CD4-positive, alpha-beta T cell treated with Interleukin-15 for 4 hours (primary cell): ENCODE measurements around the gene LUC7L3.
A peak's percentile ranks its signal among the peaks of the same experiment; 100 is the strongest.
"Not testable (repeated sequence)": the region's sequence is repeated elsewhere in the genome, so short reads cannot be mapped to it uniquely, and the experiment has no call there.

Source experiments
- DNase-seq: peaks from one replicate; pipeline ENCODE4 v3.0.0-alpha.2; 2020; ENCODE audit warnings: low spot score

LUC7L3 gene

GRCh38 chr17:50710025-50710424 lies 9.4 kb upstream of the LUC7L3 start:
- no peak for DNase-seq

GRCh38 chr17:50710650-50711049 lies 8.8 kb upstream of the LUC7L3 start:
- no peak for DNase-seq

- no peak for DNase-seq
Measured at GRCh38 chr17:50712641-50713040, 6.8 kb upstream of the LUC7L3 start.

GRCh38 chr17:50715471-50715870 lies 3.9 kb upstream of the LUC7L3 start:
- no peak for DNase-seq

- DNase-seq = peak; percentile 22
Measured at GRCh38 chr17:50719924-50720794, 756 bp downstream of the LUC7L3 start.

GRCh38 chr17:50721194-50722010 lies 2.0 kb downstream of the LUC7L3 start:
- DNase-seq = peak; percentile 42

- no peak for DNase-seq
Measured at GRCh38 chr17:50722746-50723145, 3.3 kb downstream of the LUC7L3 start.

GRCh38 chr17:50724622-50725021 lies 5.2 kb downstream of the LUC7L3 start:
- not testable (repeated sequence) for DNase-seq

- DNase-seq = no peak
Measured at GRCh38 chr17:50725769-50726655, 6.6 kb downstream of the LUC7L3 start.

GRCh38 chr17:50728112-50728429 lies 8.7 kb downstream of the LUC7L3 start:
- no peak for DNase-seq

- DNase-seq = no peak
Measured at GRCh38 chr17:50728881-50729765, 9.7 kb downstream of the LUC7L3 start.

- peak; percentile 31 for DNase-seq
Measured at GRCh38 chr17:50731575-50732460, 12.4 kb downstream of the LUC7L3 start.

GRCh38 chr17:50735287-50735686 lies 15.9 kb downstream of the LUC7L3 start:
- no peak for DNase-seq

GRCh38 chr17:50737118-50737698 lies 17.8 kb downstream of the LUC7L3 start:
- no peak for DNase-seq

GRCh38 chr17:50739098-50739497 lies 19.7 kb downstream of the LUC7L3 start:
- no peak for DNase-seq

GRCh38 chr17:50745631-50746030 lies 26.2 kb downstream of the LUC7L3 start:
- no peak for DNase-seq

- no peak for DNase-seq
Measured at GRCh38 chr17:50749245-50749644, 29.8 kb downstream of the LUC7L3 start.

GRCh38 chr17:50754521-50754920 lies 35.1 kb downstream of the LUC7L3 start:
- no peak for DNase-seq

- no peak for DNase-seq
Measured at GRCh38 chr17:50758524-50758923, 39.1 kb downstream of the LUC7L3 start.
